GM12878 (cell line): ENCODE measurements around the gene PRR16. TPM values are rescaled to one million over a fixed set of nuclear protein-coding genes. Genes with fewer than 3 reads are reported as not detected.

Experiments
- ATAC-seq: fragments of 200-7000 bp; cut with Tn5 transposase; 3 replicates; pipeline ENCODE4 v1.9.1; 2020; ENCODE audit warnings: mild to moderate bottlenecking, moderate library complexity
- BruUV-seq: library from RNA; stranded (reverse); fragments of 400-500 nt; replicated peaks from 2 replicates; lab custom pipeline; 2021; lab: Mats Ljungman, UMichigan
- CTCF ChIA-PET: fragments of 300-600 bp; sonication (Branson Sonifier 250); formaldehyde crosslinking; extraction: SDS; loops from one replicate; lab custom pipeline; 2021; ENCODE audit warnings: inconsistent platforms; lab: Yijun Ruan, JAX
- POLR2A ChIA-PET: fragments of 350-600 bp; formaldehyde crosslinking; extraction: SDS; loops from one replicate; lab custom pipeline; 2021; ENCODE audit warnings: inconsistent platforms; lab: Charles Lee
- RAD21 ChIA-PET: fragments of 300-600 bp; sonication (Branson Sonifier 250); formaldehyde crosslinking; loops from one replicate; lab custom pipeline; 2023; ENCODE audit warnings: antibody characterized with exemption; ENCODE audit not compliant: unreplicated experiment; lab: Charles Lee
- SMC1A ChIA-PET: fragments of 300-600 bp; sonication (Branson Sonifier 250); formaldehyde crosslinking; loops from one replicate; lab custom pipeline; 2023; ENCODE audit not compliant: unreplicated experiment, uncharacterized antibody; lab: Charles Lee
- DNase-seq: peaks from one replicate; pipeline ENCODE4 v3.0.0-alpha.2; 2011; ENCODE audit warnings: low read depth, low spot score
- FAIRE-seq: peaks from 3 replicates; lab custom pipeline; 2011; peaks lifted over from hg19 to GRCh38; lab: Jason Lieb, UNC
- H2AFZ ChIP-seq: 2 replicates; pipeline ENCODE4 v1.6.0; 2011; ENCODE audit warnings: low read depth, low read length, control low read depth; ENCODE audit not compliant: control insufficient read depth
- H3K27ac ChIP-seq: 2 replicates; pipeline ENCODE4 v1.5.1; 2011; ENCODE audit warnings: control low read depth; ENCODE audit not compliant: control insufficient read depth, insufficient read depth
- H3K27me3 ChIP-seq, 2 experiments: replicated peaks in 1 of 2; 2 replicates each; pipeline versions ENCODE4 v1.6.0 to v1.6.1; 2011; ENCODE audit warnings: low read length in 1 of 2; ENCODE audit not compliant: control insufficient read depth in 2 of 2, insufficient read depth in 2 of 2
- H3K36me3 ChIP-seq, 2 experiments: 2 replicates each; pipeline ENCODE4 v1.5.1; 2011; ENCODE audit warnings: low read length in 1 of 2; ENCODE audit not compliant: control insufficient read depth in 2 of 2, insufficient read depth in 2 of 2
- H3K4me1 ChIP-seq: 2 replicates; pipeline ENCODE4 v1.6.1; 2011; ENCODE audit warnings: mild to moderate bottlenecking, low read length, moderate library complexity, mixed read lengths; ENCODE audit not compliant: control insufficient read depth, insufficient read depth
- H3K4me2 ChIP-seq: 2 replicates; pipeline ENCODE4 v1.6.0; 2011; ENCODE audit warnings: control low read depth; ENCODE audit not compliant: control insufficient read depth, insufficient read depth
- H3K4me3 ChIP-seq: fragments of 200-600 bp; sonication (generic); 2 replicates; pipeline ENCODE4 v1.5.1; 2016
- H3K79me2 ChIP-seq: 2 replicates; pipeline ENCODE4 v1.6.0; 2011; ENCODE audit warnings: low read length; ENCODE audit not compliant: control insufficient read depth, insufficient read depth
- H3K9ac ChIP-seq: 2 replicates; pipeline ENCODE4 v1.8.0; 2011; ENCODE audit warnings: low read length, control low read depth, mixed read lengths; ENCODE audit not compliant: control insufficient read depth, insufficient read depth
- H3K9me3 ChIP-seq: replicated peaks from 3 replicates; pipeline ENCODE4 v1.5.1; 2011; ENCODE audit warnings: mild to moderate bottlenecking, low read length; ENCODE audit not compliant: control insufficient read depth, insufficient read depth
- H4K20me1 ChIP-seq: 2 replicates; pipeline ENCODE4 v1.6.0; 2011; ENCODE audit not compliant: control insufficient read depth, insufficient read depth
- BACH1 ChIP-seq: fragments of 450-650 bp; IDR thresholded peaks from 2 replicates; pipeline ENCODE4 v1.6.1; 2017; ENCODE audit warnings: mild to moderate bottlenecking, borderline replicate concordance
- BRCA1 ChIP-seq: IDR thresholded peaks from 2 replicates; pipeline ENCODE4 v1.6.1; 2011; ENCODE audit warnings: low read depth, low read length, improper control_type of control experiment
- GATAD2B ChIP-seq: fragments of 450-650 bp; conservative IDR thresholded peaks from 2 replicates; pipeline ENCODE4 v1.6.1; 2017; ENCODE audit warnings: low read depth, mild to moderate bottlenecking, moderate library complexity
- HDAC2 ChIP-seq: fragments of 200-600 bp; sonication (generic); IDR thresholded peaks from 2 replicates; pipeline ENCODE4 v1.6.1; 2017
- HDGF ChIP-seq: fragments of 450-650 bp; IDR thresholded peaks from 2 replicates; pipeline ENCODE4 v1.6.1; 2016; ENCODE audit warnings: antibody characterized with exemption
- JUND ChIP-seq: IDR thresholded peaks from 2 replicates; pipeline ENCODE4 v1.6.1; 2012; ENCODE audit warnings: low read depth, mild to moderate bottlenecking, low read length, improper control_type of control experiment, moderate library complexity
- KDM1A ChIP-seq: fragments of 200-600 bp; sonication (generic); IDR thresholded peaks from 2 replicates; pipeline ENCODE4 v1.6.1; 2016; ENCODE audit warnings: borderline replicate concordance
- NFXL1 ChIP-seq: fragments of 450-650 bp; IDR thresholded peaks from 2 replicates; pipeline ENCODE4 v1.6.1; 2017; ENCODE audit warnings: antibody characterized with exemption, mild to moderate bottlenecking, borderline replicate concordance
- NFYA ChIP-seq: IDR thresholded peaks from 2 replicates; pipeline ENCODE4 v1.6.1; 2011; ENCODE audit warnings: low read depth, mild to moderate bottlenecking, low read length, improper control_type of control experiment, borderline replicate concordance
- NR2F1 ChIP-seq: fragments of 450-650 bp; conservative IDR thresholded peaks from 2 replicates; pipeline ENCODE4 v1.6.1; 2017; ENCODE audit warnings: mild to moderate bottlenecking
- NRF1 ChIP-seq: conservative IDR thresholded peaks from 2 replicates; pipeline ENCODE4 v1.6.1; 2011; ENCODE audit warnings: mild to moderate bottlenecking, low read depth, low read length, improper control_type of control experiment
- RBBP5 ChIP-seq: fragments of 200-600 bp; sonication (generic); conservative IDR thresholded peaks from 2 replicates; pipeline ENCODE4 v1.6.1; 2016
- REST ChIP-seq: IDR thresholded peaks from 2 replicates; pipeline ENCODE4 v1.6.1; 2012; ENCODE audit warnings: mild to moderate bottlenecking, low read depth, low read length
- SUPT20H ChIP-seq: IDR thresholded peaks from 2 replicates; pipeline ENCODE4 v1.6.1; 2011; ENCODE audit warnings: low read depth, mild to moderate bottlenecking, low read length, moderate library complexity, borderline replicate concordance; ENCODE audit not compliant: control insufficient read depth
- ZBTB40 ChIP-seq: fragments of 450-650 bp; IDR thresholded peaks from 2 replicates; pipeline ENCODE4 v1.6.1; 2016; ENCODE audit warnings: mild to moderate bottlenecking, moderate library complexity, borderline replicate concordance
- ZSCAN29 ChIP-seq: fragments of 450-650 bp; IDR thresholded peaks from 2 replicates; pipeline ENCODE4 v1.6.1; 2017; ENCODE audit warnings: mild to moderate bottlenecking, moderate library complexity
- WGBS: methylation state at CpG from one replicate; pipeline ENCODE4 v1.1.6; 2016; ENCODE audit warnings: low lambda C conversion rate; ENCODE audit not compliant: insufficient replicate concordance, insufficient coverage; ENCODE audit errors: missing lambda C conversion rate; 5-methylcytosine and 5-hydroxymethylcytosine counted together
- in situ Hi-C: fragments of 300-500 bp; cut with MboI; formaldehyde crosslinking; loops from 9 replicates; pipeline ENCODE4 v1.14.3; 2018; ENCODE audit warnings: mixed read lengths
- intact Hi-C: fragments of 100-400 bp; cut with micrococcal nuclease; formaldehyde crosslinking; loops from one replicate; pipeline ENCODE4 v1.14.2; 2022; ENCODE audit not compliant: unreplicated experiment
- polyA plus RNA-seq, 11 experiments: library from polyadenylated mRNA; depleted of rRNA in 4 of 11; unstranded in 6 of 11; stranded (reverse) in 5 of 11; fragments of >200 nt; fragmentation: Nextera tagmentation in 4 of 11; fragmentation: Illumina TruSeq in 1 of 11; extraction: Ambion mirVana in 4 of 11; extraction: Trizol in 1 of 11; gene quantifications; 1 replicate in 1 of 11; 2 replicates in 10 of 11; pipeline versions ENCODE4 v1.2.1 to v1.2.3, GENCODE V29; 2011 to 2016; ENCODE audit warnings: inconsistent platforms in 2 of 11, missing spikeins in 2 of 11, low read depth in 1 of 11
- total RNA-seq, 4 experiments: library from RNA; depleted of rRNA in 3 of 4; stranded (reverse); fragments of >200 nt in 3 of 4; fragmentation: Illumina TruSeq in 1 of 4; extraction: Trizol in 1 of 4; gene quantifications; 2 replicates each; pipeline versions ENCODE4 v1.2.1 to v1.2.3, GENCODE V29; 2013 to 2021

Gene PRR16
- total and polyA plus RNA-seq, 10 of the 15 experiments (the other 5 are each of a cell fraction or from before 2014, with no cell fraction given) = not detected

- no peak for TF ChIP-seq SUPT20H
- no peak for TF ChIP-seq ZBTB40
- no peak for TF ChIP-seq HDGF
- TF ChIP-seq KDM1A = no peak
- TF ChIP-seq NR2F1 = no peak
- no peak for TF ChIP-seq NFYA
Measured at GRCh38 chr5:120461251-120461650, 2.8 kb upstream of the PRR16 start (continued).

GRCh38 chr5:120463006-120463680 lies 957 bp upstream of the PRR16 start:
- H3K9me3 ChIP-seq = no peaks in the 10 kb centered on the region
- intact Hi-C loops = no loop called here
- no peak for ATAC-seq
- DNase-seq = no peak
- in situ Hi-C loops = loop anchor here (25.0 kb wide), 2 partner anchors 1176 to 1476 kb away; partner anchors contain the start of gene DTWD2
- H3K9ac ChIP-seq = no peak overlapping the region
- H3K4me1 ChIP-seq = peaks cover 6% of the 10 kb centered on the region; the same call in 1 of the 2 replicates
- WGBS = 5% methylated on average over 5 of the region's 5 CpGs
- RAD21 ChIA-PET = interaction anchor here (0.6 kb wide), 1 partner anchor 407 kb away, joined by 3 read pairs; no protein-coding TSS in a partner anchor
- SMC1A ChIA-PET = no interaction called here
- CTCF ChIA-PET = interaction anchor here (1.1 kb wide), 1 partner anchor 13 kb away, joined by 4 read pairs; no protein-coding TSS in a partner anchor
- no peak for FAIRE-seq
- H3K79me2 ChIP-seq = no peaks in the 10 kb centered on the region
- H3K4me2 ChIP-seq = no peak overlapping the region
- H3K36me3 ChIP-seq = no peaks in the 10 kb centered on the region
- H2AFZ ChIP-seq = no peak overlapping the region
- no TSS peak for BruUV-seq
- H3K27me3 ChIP-seq = peaks cover 9% of the 10 kb centered on the region in 2 experiments; a peak in 3 of 4 replicates
- no peak overlapping the region for H3K27ac ChIP-seq
- H4K20me1 ChIP-seq = no peaks in the 10 kb centered on the region
- POLR2A ChIA-PET = interaction anchor here (0.6 kb wide), 3 partner anchors 57 to 886 kb away, joined by 3 read pairs; no protein-coding TSS in a partner anchor
- no peak overlapping the region for H3K4me3 ChIP-seq
- TF ChIP-seq HDGF (no peak), NFXL1 (no peak), BACH1 (no peak), ZSCAN29 (no peak), RBBP5 (no peak), GATAD2B (no peak), JUND (no peak), BRCA1 (no peak), NRF1 (no peak), HDAC2 (no peak), NFYA (no peak), REST (no peak)
